ENCODE measurements around the gene GPR173. TPM values are rescaled to one million over a fixed set of nuclear protein-coding genes. Genes with fewer than 3 reads are reported as not detected.

Gene GPR173
- total and polyA plus RNA-seq, 8 donors: 0.44 to 7.5 (median 0.77) TPM; not detected in 4

GRCh38 chrX:53013291-53013690 is 35.3 kb upstream of the GPR173 start:
- Histone ChIP-seq H3K36me3 (no peaks in the 10 kb centered on the region), H3K4me3 (no peak overlapping the region), H3K4me1 (no peaks in the 10 kb centered on the region), H3K27me3 (peaks cover 0 to 19% (median 0%) of the 10 kb centered on the region in 3 donors), H3K9me3 (peaks cover 0 to 30% (median 6%) of the 10 kb centered on the region in 4 donors), H3K27ac (no peak overlapping the region)
- intact Hi-C loops (cut with DNase I; ENCODE audit: low total_unique reads): no loop called here
- no peak for TF ChIP-seq EP300 (IDR thresholded peaks at IDR 0.05)
- no peak for TF ChIP-seq POLR2A (IDR thresholded peaks at IDR 0.05)
- no peak for TF ChIP-seq CTCF (IDR thresholded peaks at IDR 0.05)
- no peak for TF ChIP-seq POLR2AphosphoS5 (IDR thresholded peaks at IDR 0.05)
- WGBS, 5 donors: 33 to 100% (median 58%) methylated on average over 1 of the region's 1 CpG
- no peak for DNase-seq

GRCh38 chrX:53018627-53019026 is 30.0 kb upstream of the GPR173 start:
- H3K9me3 ChIP-seq: peaks cover 0 to 2% (median 0%) of the 10 kb centered on the region in 4 donors
- no peak for DNase-seq
- 22 to 32% (median 27%) methylated on average over 4 of the region's 4 CpGs for WGBS, 5 donors
- intact Hi-C loops (cut with DNase I; ENCODE audit: low total_unique reads): no loop called here
- H3K27ac ChIP-seq: no peak overlapping the region
- H3K4me1 ChIP-seq: no peaks in the 10 kb centered on the region
- H3K27me3 ChIP-seq: peaks cover 0 to 29% (median 0%) of the 10 kb centered on the region in 3 donors
- TF ChIP-seq POLR2AphosphoS5 (IDR thresholded peaks at IDR 0.05) (no peak), EP300 (IDR thresholded peaks at IDR 0.05) (no peak), CTCF (IDR thresholded peaks at IDR 0.05) (no peak), POLR2A (IDR thresholded peaks at IDR 0.05) (no peak)
- no peaks in the 10 kb centered on the region for H3K36me3 ChIP-seq
- H3K4me3 ChIP-seq: no peak overlapping the region

- no peak for DNase-seq
These were observed 26.2 kb upstream of the GPR173 start for GRCh38 chrX:53022381-53022780.

GRCh38 chrX:53028678-53029077 is 19.9 kb upstream of the GPR173 start:
- 81 to 94% (median 86%) methylated on average over 1 of the region's 1 CpG for whole genome bisulfite sequencing, 5 donors

More at GRCh38 chrX:53022381-53022780, 26.2 kb upstream of the GPR173 start:
- Histone ChIP-seq H3K27ac (no peak overlapping the region), H3K4me3 (no peak overlapping the region), H3K4me1 (no peaks in the 10 kb centered on the region), H3K36me3 (no peaks in the 10 kb centered on the region), H3K9me3 (no peaks in the 10 kb centered on the region), H3K27me3 (peaks cover 0 to 15% (median 0%) of the 10 kb centered on the region in 3 donors)
- intact Hi-C loops (cut with DNase I; ENCODE audit: low total_unique reads): no loop called here
- WGBS, 5 donors: 24 to 57% (median 43%) methylated on average over 4 to 8 of the region's 8 CpGs
- TF ChIP-seq CTCF (IDR thresholded peaks at IDR 0.05) (no peak), EP300 (IDR thresholded peaks at IDR 0.05) (no peak), POLR2A (IDR thresholded peaks at IDR 0.05) (no peak), POLR2AphosphoS5 (IDR thresholded peaks at IDR 0.05) (no peak)

More at GRCh38 chrX:53028678-53029077, 19.9 kb upstream of the GPR173 start:
- no peaks in the 10 kb centered on the region for H3K36me3 ChIP-seq
- no peak for TF ChIP-seq EP300 (IDR thresholded peaks at IDR 0.05)
- no peak for TF ChIP-seq CTCF (IDR thresholded peaks at IDR 0.05)
- no peak for TF ChIP-seq POLR2AphosphoS5 (IDR thresholded peaks at IDR 0.05)
- TF ChIP-seq POLR2A (IDR thresholded peaks at IDR 0.05): no peak
- no peaks in the 10 kb centered on the region for H3K4me1 ChIP-seq
- H3K9me3 ChIP-seq: no peaks in the 10 kb centered on the region
- no peak for DNase-seq
- intact Hi-C loops (cut with DNase I; ENCODE audit: low total_unique reads): no loop called here
- H3K4me3 ChIP-seq: no peak overlapping the region
- peaks cover 0 to 12% (median 0%) of the 10 kb centered on the region in 3 donors for H3K27me3 ChIP-seq
- H3K27ac ChIP-seq: no peak overlapping the region
